ES-I3 (cell line): ENCODE data around the gene CAMSAP2.

ENCODE experiments used
- H3K36me3 ChIP-seq: 2 replicates; pipeline ENCODE4 v1.6.1; 2013; ENCODE audit warnings: mild to moderate bottlenecking, low read length, control low read depth, moderate library complexity; ENCODE audit not compliant: insufficient read depth
- H3K4me1 ChIP-seq: 2 replicates; pipeline ENCODE4 v1.6.1; 2013; ENCODE audit warnings: mild to moderate bottlenecking, control low read depth, low read length; ENCODE audit not compliant: insufficient read depth
- H3K9ac ChIP-seq: 2 replicates; pipeline ENCODE4 v1.6.1; 2013; ENCODE audit warnings: low read depth, mild to moderate bottlenecking, low read length, moderate library complexity
- H3K9me3 ChIP-seq: 2 replicates; pipeline ENCODE4 v1.6.1; 2013; ENCODE audit warnings: mild to moderate bottlenecking, low read length, moderate library complexity; ENCODE audit not compliant: control insufficient read depth, insufficient read depth

Gene CAMSAP2

GRCh38 chr1:200894712-200895442, 156.2 kb downstream of the CAMSAP2 start, which contains the start of gene INAVA:
INAVA (plus strand) TSS chr1:200894900; CDS start chr1:200898401, 3,501 bp downstream.
- no peaks in the 10 kb centered on the region for H3K9me3 ChIP-seq
- peaks cover 49% of the 10 kb centered on the region for H3K4me1 ChIP-seq
- peak within 1 kb of the TSS; percentile 26; the same call in 1 of the 2 replicates for H3K9ac ChIP-seq
- H3K36me3 ChIP-seq, result no peaks in the 10 kb centered on the region

DNA sequence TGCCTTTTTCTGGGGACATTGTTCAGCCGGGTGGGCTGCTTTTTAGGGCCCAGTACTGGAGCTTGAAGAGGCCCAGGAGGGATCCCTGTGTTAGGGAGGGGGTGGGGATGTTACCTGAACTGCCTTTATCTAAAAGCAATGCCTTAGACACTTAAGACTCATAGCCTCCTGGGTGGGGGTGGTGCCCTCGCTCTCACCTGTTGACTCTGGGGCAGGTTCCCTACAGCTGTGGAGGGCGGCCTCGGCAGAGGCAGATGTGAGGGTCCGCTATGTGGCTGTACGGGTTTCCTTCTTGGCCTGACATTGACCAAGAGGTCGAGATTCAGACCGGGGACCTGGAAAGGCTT, 156.7 kb downstream of the CAMSAP2 start:
- H3K9ac ChIP-seq, result no peak overlapping the region; the same call in 1 of the 2 replicates
- H3K9me3 ChIP-seq, result no peaks in the 10 kb centered on the region
- peaks cover 49% of the 10 kb centered on the region for H3K4me1 ChIP-seq
- no peaks in the 10 kb centered on the region for H3K36me3 ChIP-seq

DNA sequence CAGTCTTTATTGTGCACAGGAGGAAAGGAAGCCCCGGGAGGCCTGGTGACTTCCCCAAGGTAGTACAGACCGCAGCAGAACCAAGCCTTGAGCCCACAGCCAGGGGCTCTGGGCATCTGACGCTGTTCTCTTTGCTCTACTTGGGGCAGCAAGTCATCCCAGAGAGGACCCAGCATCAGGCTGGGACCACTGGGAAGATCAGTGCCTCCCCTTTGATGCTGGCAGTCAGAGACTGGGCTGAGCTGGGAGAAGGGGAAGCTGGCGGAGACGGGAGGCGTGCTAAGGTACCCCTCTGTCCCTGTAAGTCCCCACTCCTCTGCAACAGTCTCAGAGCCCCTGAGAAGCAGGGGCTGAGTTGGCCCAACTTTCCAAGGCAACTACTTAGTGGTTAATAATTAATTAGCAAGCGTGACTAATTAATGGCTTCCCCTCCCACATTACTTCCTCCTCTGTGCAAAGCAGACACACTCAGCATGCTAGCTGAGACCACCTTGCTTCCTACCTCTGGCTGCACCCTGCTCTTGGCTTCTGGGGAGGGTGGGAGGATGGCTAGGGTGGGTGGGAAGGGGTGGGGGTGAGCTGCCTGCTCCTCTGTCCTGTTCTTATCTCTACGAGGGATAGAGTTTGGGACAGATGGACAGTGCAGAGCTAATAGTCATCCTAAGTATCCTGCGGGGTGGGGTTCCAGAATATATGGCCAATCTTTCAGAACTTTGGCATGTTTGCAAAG, 157.3 kb downstream of the CAMSAP2 start:
- H3K4me1 ChIP-seq, result peaks cover 49% of the 10 kb centered on the region
- no peaks in the 10 kb centered on the region for H3K36me3 ChIP-seq
- no peak overlapping the region for H3K9ac ChIP-seq
- no peaks in the 10 kb centered on the region for H3K9me3 ChIP-seq

DNA sequence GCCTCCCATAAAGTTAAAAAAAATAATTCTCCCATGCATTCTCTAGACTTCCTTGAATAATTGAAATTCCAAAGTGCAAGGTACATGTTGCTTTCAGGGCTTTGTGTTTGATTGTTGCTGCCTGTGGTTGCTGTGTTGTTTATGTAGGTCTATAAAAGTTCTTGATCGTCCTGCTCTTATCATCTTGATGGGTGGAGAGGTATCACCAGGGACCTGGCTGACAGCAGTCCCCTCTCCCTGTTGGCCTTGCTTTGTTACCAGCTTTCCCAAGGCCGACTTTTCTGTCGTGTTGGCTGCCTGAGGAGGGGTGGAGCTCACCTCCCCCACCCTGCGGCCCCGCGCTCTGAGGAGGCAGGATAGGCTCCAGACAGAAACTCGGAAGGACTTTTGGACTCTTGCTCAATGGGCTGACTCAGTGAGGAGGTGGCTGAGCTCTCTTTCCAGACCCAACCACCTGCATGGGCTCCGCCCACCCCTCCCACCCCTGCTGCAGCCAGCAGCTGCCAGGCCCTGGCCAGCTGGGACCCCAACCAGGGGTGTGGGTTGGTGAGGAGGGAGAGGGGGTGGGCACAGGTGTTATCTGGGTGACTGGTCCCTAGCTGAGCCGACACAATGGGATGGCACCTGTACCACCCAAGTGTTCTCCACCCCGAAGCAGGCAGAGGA, 158.0 kb downstream of the CAMSAP2 start:
- Histone ChIP-seq H3K4me1 (peaks cover 49% of the 10 kb centered on the region), H3K9me3 (no peaks in the 10 kb centered on the region), H3K9ac (no peak overlapping the region), H3K36me3 (no peaks in the 10 kb centered on the region; the same call in 1 of the 2 replicates)

DNA sequence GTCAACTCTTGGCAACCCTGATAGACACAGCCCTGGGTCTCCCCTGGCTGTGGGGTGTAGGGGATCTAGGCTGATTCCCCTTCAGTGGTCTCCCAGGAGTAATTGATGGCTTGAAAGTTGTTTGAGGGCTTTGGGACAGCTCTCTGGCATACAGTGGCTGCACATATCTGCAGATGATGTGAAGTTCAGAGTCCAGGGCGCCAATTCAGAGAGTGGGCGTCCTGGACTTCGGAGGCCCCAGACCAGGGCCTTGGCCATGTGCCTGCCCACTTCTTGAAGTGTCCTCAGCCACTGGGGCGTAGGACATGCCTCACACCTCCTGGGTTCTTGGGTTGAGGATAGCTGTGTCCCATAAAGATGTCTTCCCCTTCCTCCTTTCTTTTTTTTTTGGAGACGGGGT, 158.6 kb downstream of the CAMSAP2 start:
- H3K36me3 ChIP-seq, result no peaks in the 10 kb centered on the region; the same call in 1 of the 2 replicates
- peaks cover 49% of the 10 kb centered on the region for H3K4me1 ChIP-seq
- no peaks in the 10 kb centered on the region for H3K9me3 ChIP-seq
- no peak overlapping the region for H3K9ac ChIP-seq

- peaks cover 37% of the 10 kb centered on the region for H3K4me1 ChIP-seq
- no peaks in the 10 kb centered on the region for H3K9me3 ChIP-seq
- H3K36me3 ChIP-seq, result no peaks in the 10 kb centered on the region; the same call in 1 of the 2 replicates
- no peak overlapping the region for H3K9ac ChIP-seq
These were observed 160.3 kb downstream of the CAMSAP2 start for GRCh38 chr1:200899015-200899386.

DNA sequence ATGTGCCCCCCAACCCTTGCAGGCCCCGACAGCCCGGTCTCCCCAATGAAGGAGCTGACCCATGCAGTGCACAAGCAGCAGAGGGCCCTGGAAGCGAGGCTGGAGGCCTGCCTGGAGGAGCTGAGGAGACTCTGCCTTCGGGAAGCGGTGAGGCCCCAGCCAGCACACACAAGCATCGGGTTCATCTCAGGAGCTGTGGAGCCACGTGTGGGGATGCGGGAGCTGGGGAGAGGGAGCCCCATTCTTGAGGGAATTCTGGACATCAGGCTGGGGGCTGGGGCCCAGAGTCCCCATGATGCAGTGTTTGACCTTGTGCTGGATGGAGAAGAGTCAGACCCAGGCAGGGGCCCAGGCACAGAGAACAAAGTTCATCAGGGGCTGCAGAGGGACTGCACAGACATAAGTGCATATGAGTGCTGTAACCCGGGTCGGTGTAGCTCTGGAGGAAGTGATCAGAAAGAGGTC, 160.8 kb downstream of the CAMSAP2 start:
- H3K9me3 ChIP-seq, result no peaks in the 10 kb centered on the region
- H3K9ac ChIP-seq, result no peak overlapping the region
- H3K4me1 ChIP-seq, result peaks cover 32% of the 10 kb centered on the region
- no peaks in the 10 kb centered on the region; the same call in 1 of the 2 replicates for H3K36me3 ChIP-seq

GRCh38 chr1:200899954-200900867, 161.5 kb downstream of the CAMSAP2 start:
- no peak overlapping the region for H3K9ac ChIP-seq
- H3K9me3 ChIP-seq, result no peaks in the 10 kb centered on the region
- peaks cover 26% of the 10 kb centered on the region for H3K4me1 ChIP-seq
- H3K36me3 ChIP-seq, result no peaks in the 10 kb centered on the region; the same call in 1 of the 2 replicates

DNA sequence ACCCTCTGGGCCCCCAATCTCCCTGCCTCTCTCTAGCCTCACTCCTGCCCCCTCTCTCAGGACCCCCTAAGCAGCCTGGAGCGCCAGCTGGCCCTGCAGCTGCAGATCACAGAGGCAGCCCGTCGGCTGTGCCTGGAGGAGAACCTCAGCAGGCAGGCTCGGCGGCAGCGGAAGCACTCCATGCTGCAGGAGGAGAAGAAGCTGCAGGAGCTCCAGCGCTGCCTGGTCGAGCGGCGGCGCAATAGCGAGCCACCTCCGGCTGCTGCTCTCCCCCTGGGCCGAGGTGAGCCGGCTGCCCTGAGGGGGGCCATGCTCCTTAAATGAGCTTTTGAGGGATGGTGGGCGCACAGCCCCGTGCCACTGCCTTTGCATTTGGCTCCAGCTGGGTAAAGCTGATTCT, 162.2 kb downstream of the CAMSAP2 start:
- Histone ChIP-seq H3K9me3 (no peaks in the 10 kb centered on the region), H3K4me1 (peaks cover 19% of the 10 kb centered on the region), H3K36me3 (no peaks in the 10 kb centered on the region; the same call in 1 of the 2 replicates), H3K9ac (no peak overlapping the region)

DNA sequence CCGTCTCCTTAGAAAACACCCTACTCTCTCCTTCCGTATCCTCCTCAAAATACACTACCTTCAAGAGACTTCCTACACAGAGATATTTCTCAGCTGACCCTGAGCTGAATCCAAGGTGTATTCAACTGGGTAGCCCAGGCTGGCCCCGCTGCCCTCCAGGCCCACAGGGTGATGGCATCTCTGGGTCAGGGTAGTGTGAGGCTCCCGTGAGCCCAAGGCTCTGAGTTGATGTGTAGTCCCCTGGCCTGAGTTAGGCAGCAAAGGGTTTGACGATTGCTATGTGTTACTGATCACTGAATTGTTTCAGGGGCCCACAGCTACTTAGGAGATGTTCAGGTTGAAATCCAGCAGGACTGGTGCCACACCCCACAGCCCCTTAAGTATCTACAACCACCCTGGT, 162.7 kb downstream of the CAMSAP2 start:
- H3K36me3 ChIP-seq, result no peaks in the 10 kb centered on the region; the same call in 1 of the 2 replicates
- peaks cover 16% of the 10 kb centered on the region for H3K4me1 ChIP-seq

DNA sequence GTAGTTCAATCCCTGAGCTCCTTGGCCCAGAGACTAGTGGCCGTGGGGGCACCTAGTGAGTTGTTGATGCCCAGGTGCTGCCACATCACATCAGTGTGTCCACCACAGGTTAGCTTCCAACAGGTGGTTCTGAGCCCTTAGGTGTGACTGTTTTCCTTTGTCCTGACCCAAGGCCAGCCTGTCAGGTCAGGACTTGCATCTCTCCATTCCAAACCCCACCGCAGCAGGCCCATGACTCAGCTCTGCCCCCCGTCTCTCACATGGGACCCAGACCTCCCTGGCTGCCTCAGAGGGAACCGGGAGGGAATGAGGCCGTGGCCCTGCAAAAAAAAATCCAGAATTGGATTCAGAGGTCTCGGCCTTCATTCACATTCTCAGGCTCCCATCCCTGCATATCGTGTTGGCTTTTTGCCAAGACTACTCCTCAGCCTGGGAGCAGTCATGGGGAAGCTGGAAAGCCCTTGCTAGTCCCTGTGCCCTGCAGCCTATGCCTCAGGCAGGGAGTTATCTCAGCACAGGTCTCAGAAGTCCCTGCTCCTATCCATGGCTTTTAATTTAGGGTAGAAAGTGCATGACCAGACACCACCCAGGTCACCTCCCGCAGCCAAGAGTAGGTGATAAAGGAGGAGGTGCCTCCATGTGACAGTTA, 163.2 kb downstream of the CAMSAP2 start:
- H3K9me3 ChIP-seq, result no peaks in the 10 kb centered on the region
- peaks cover 11% of the 10 kb centered on the region for H3K4me1 ChIP-seq
- H3K9ac ChIP-seq, result no peak overlapping the region
- H3K36me3 ChIP-seq, result no peaks in the 10 kb centered on the region; the same call in 1 of the 2 replicates

More for the DNA sequence above, 162.7 kb downstream of the CAMSAP2 start:
- Histone ChIP-seq H3K9me3 (no peaks in the 10 kb centered on the region), H3K9ac (no peak overlapping the region)

- H3K36me3 ChIP-seq, result peaks cover 9% of the 10 kb centered on the region
- no peaks in the 10 kb centered on the region for H3K4me1 ChIP-seq
- no peaks in the 10 kb centered on the region for H3K9me3 ChIP-seq
- no peak overlapping the region for H3K9ac ChIP-seq
These were observed 165.1 kb downstream of the CAMSAP2 start for GRCh38 chr1:200903793-200904192.

DNA sequence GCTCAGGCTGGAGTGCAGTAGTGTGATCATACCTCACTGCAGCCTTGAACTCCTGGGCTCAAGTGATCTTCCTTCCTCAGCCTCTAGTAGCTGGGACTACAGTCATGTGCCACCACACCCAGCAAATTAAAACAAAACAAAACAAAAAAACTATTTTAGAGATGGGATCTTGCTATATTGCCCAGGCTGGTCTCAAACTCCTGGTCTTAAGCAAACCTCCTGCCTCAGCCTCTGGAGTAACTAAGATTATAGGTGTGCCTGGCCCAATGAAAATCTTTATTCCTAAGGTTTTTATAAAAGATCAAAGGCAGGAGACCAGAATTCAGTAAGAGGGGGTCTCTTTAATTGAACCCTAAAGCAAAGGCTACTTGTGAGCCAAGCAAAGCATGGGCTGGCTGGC, 166.1 kb downstream of the CAMSAP2 start:
- peaks cover 17% of the 10 kb centered on the region for H3K36me3 ChIP-seq

More for the DNA sequence above, 166.1 kb downstream of the CAMSAP2 start:
- Histone ChIP-seq H3K4me1 (no peaks in the 10 kb centered on the region), H3K9ac (no peak overlapping the region), H3K9me3 (no peaks in the 10 kb centered on the region)
